CD14-positive monocyte (primary cell): Measurements from ENCODE around the gene ZNF771. TPM values are rescaled to one million over a fixed set of nuclear protein-coding genes. Genes with fewer than 3 reads are reported as not detected.
A peak's percentile ranks its signal among the peaks of the same experiment; 100 is the strongest.
"Not testable (repeated sequence)": the region's sequence is repeated elsewhere in the genome, so short reads cannot be mapped to it uniquely, and the experiment has no call there.

Experiments used
- DNase-seq, 3 donors: peaks; one replicate each; pipeline ENCODE4 v3.0.0-alpha.2; 2011 to 2022
- H2AFZ ChIP-seq: 2 replicates; pipeline ENCODE4 v1.6.0; 2012; ENCODE audit warnings: mild to moderate bottlenecking, low read depth, low read length, inconsistent platforms; ENCODE audit not compliant: insufficient read depth, poor library complexity, severe bottlenecking
- H3K27ac ChIP-seq, 2 donors: 1 replicate in 1 of 2; 2 replicates in 1 of 2; pipeline ENCODE4 v1.5.1; 2012 to 2013; ENCODE audit warnings: low read length in 2 of 2, control low read depth in 1 of 2, inconsistent platforms in 1 of 2, low read depth in 1 of 2, mild to moderate bottlenecking in 1 of 2
- H3K27me3 ChIP-seq, 2 donors: one replicate each; pipeline versions ENCODE4 v1.6.0 to v1.6.1; 2011 to 2013; ENCODE audit warnings: low read length in 2 of 2; ENCODE audit not compliant: control insufficient read depth in 2 of 2, insufficient read depth in 2 of 2
- H3K36me3 ChIP-seq, 2 donors: replicated peaks in 1 of 2; 1 replicate in 1 of 2; 2 replicates in 1 of 2; pipeline versions ENCODE4 v1.5.1 to v1.6.1; 2012 to 2013; ENCODE audit warnings: low read length in 2 of 2, control low read depth in 1 of 2, inconsistent platforms in 1 of 2, mild to moderate bottlenecking in 1 of 2; ENCODE audit not compliant: insufficient read depth in 2 of 2, control insufficient read depth in 1 of 2
- H3K4me1 ChIP-seq, 2 donors: 1 replicate in 1 of 2; 2 replicates in 1 of 2; pipeline versions ENCODE4 v1.5.1 to v1.6.1; 2012 to 2013; ENCODE audit warnings: low read length in 2 of 2, control low read depth in 1 of 2, inconsistent platforms in 1 of 2, mild to moderate bottlenecking in 1 of 2, moderate library complexity in 1 of 2; ENCODE audit not compliant: insufficient read depth in 2 of 2, control insufficient read depth in 1 of 2
- H3K4me2 ChIP-seq: replicated peaks from 2 replicates; pipeline ENCODE3; 2012; ENCODE audit warnings: low read length, moderate library complexity, mild to moderate bottlenecking; ENCODE audit not compliant: poor library complexity, severe bottlenecking; ENCODE audit errors: extremely low read depth
- H3K4me3 ChIP-seq, 3 experiments: fragments of 200-600 bp in 1 of 3; sonication (generic) in 1 of 3; replicated peaks in 1 of 3; 1 replicate in 2 of 3; 2 replicates in 1 of 3; pipeline ENCODE4 v1.5.1; 2011 to 2013; ENCODE audit warnings: low read length in 3 of 3, mild to moderate bottlenecking in 3 of 3, control low read depth in 2 of 3, low read depth in 2 of 3, inconsistent platforms in 1 of 3, moderate library complexity in 1 of 3
- H3K79me2 ChIP-seq: 2 replicates; pipeline ENCODE4 v1.6.0; 2012; ENCODE audit warnings: mild to moderate bottlenecking, control low read depth, inconsistent platforms, low read length, moderate library complexity; ENCODE audit not compliant: insufficient read depth
- H3K9ac ChIP-seq: 2 replicates; pipeline ENCODE4 v1.6.0; 2017; ENCODE audit warnings: low read length, mild to moderate bottlenecking; ENCODE audit not compliant: insufficient read depth, poor library complexity, severe bottlenecking
- H3K9me3 ChIP-seq, 2 donors: replicated peaks in 1 of 2; 1 replicate in 1 of 2; 2 replicates in 1 of 2; pipeline versions ENCODE4 v1.5.1 to v1.6.1; 2012 to 2013; ENCODE audit warnings: low read length in 2 of 2, control low read depth in 1 of 2; ENCODE audit not compliant: control insufficient read depth in 1 of 2, insufficient read depth in 1 of 2
- H4K20me1 ChIP-seq: 2 replicates; pipeline ENCODE4 v1.6.0; 2012; ENCODE audit warnings: mild to moderate bottlenecking, low read length, control low read depth, moderate library complexity; ENCODE audit not compliant: insufficient read depth
- H3K27ac Mint-ChIP-seq, 7 donors: one replicate each; pipeline ENCODE4 v1.8.0; 2020; ENCODE audit warnings: mild to moderate bottlenecking in 7 of 7, mixed read lengths in 7 of 7, moderate library complexity in 6 of 7, inconsistent platforms in 2 of 7
- H3K27me3 Mint-ChIP-seq, 3 donors: one replicate each; pipeline ENCODE4 v1.8.0; 2021 to 2022; ENCODE audit warnings: low read depth in 3 of 3, mild to moderate bottlenecking in 3 of 3, mixed read lengths in 3 of 3, moderate library complexity in 3 of 3, inconsistent platforms in 1 of 3
- H3K36me3 Mint-ChIP-seq, 2 donors: one replicate each; pipeline ENCODE4 v1.8.0; 2020; ENCODE audit warnings: mixed read lengths in 2 of 2, inconsistent platforms in 1 of 2, mild to moderate bottlenecking in 1 of 2
- H3K4me1 Mint-ChIP-seq: one replicate; pipeline ENCODE4 v1.8.0; 2020; ENCODE audit warnings: mild to moderate bottlenecking, mixed read lengths
- H3K4me3 Mint-ChIP-seq, 2 donors: one replicate each; pipeline ENCODE4 v1.8.0; 2020; ENCODE audit warnings: mild to moderate bottlenecking in 2 of 2, mixed read lengths in 2 of 2, moderate library complexity in 1 of 2
- H3K9me3 Mint-ChIP-seq, 7 donors: one replicate each; pipeline ENCODE4 v1.8.0; 2020 to 2022; ENCODE audit warnings: mixed read lengths in 7 of 7, mild to moderate bottlenecking in 6 of 7, moderate library complexity in 6 of 7, inconsistent platforms in 2 of 7
- WGBS: methylation state at CpG from one replicate; pipeline ENCODE4 v1.1.5; 2013; ENCODE audit warnings: missing lambda C conversion rate; ENCODE audit not compliant: insufficient coverage; 5-methylcytosine and 5-hydroxymethylcytosine counted together
- intact Hi-C, 2 donors: fragments of 100-400 bp; cut with micrococcal nuclease; formaldehyde crosslinking; loops; one replicate each; pipeline versions ENCODE4 v1.15.0 to v1.15.1; 2023
- polyA plus RNA-seq, 3 donors: library from polyadenylated mRNA; depleted of rRNA in 1 of 3; unstranded in 2 of 3; stranded (reverse) in 1 of 3; fragments of 300-500 nt in 2 of 3; fragments of >200 nt in 1 of 3; fragmentation: Illumina TruSeq in 2 of 3; gene quantifications; 1 replicate in 2 of 3; 2 replicates in 1 of 3; pipeline ENCODE4 v1.2.3, GENCODE V29; 2012 to 2021
- TF ChIP-seq, protein P1 (sequence below): fragments of 200-600 bp; IDR thresholded peaks from one replicate; pipeline ENCODE4 v1.8.0; 2022; ENCODE audit warnings: antibody characterized with exemption, mild to moderate bottlenecking

The ZNF771 gene
- polyA plus RNA-seq, 3 donors = 0.39 to 0.68 (median 0.51) TPM

DNA sequence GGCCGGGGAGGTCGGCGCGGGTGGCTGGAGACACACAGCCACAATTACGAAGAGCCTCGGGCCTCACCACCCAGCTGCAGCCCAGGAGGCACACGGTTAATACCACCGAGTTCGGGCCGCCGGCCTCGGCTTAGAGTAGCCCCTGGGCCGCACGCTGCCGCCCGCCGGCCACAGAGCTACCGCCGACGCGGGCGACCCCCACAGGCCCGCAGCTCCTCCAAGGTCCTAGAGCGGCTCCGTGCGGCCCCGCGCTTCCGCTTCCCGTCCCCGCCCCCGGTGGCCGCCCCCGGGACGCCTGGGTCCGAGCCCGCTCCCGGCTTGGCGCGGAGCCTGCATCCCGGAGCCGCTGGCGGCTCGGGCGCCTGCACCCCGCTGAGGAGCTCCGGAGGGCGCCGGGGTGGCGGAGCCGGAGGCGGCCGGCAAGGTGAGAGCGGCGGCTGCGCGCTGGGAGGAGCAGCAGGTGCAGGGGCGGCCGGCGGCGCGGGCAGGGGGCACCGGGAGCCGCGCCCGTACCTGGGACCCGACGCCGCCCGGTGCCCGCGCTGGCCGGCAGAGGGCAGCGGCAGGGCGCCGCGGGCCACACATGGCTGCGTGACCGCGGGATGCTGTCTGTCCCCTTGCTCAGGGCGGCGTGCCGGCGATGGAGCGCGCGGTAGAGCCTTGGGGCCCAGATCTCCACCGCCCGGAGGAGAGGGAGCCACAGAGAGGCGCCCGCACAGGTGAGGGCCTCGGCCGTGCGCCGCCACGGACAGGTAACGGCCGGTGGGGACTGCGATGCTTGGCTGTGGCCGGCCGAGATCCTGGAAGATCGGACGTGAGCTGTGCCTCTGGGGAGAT is 12.0 kb upstream of the ZNF771 start, which contains the start of gene ZNF48:
Gene ZNF48, plus strand, starts transcription at position 266 of the 837 bp plus-strand sequence. Its CDS starts 375 bp downstream, at position 641.
- peaks cover 28% of the 10 kb centered on the region for H3K4me1 Mint-ChIP-seq
- Histone ChIP-seq H3K79me2 (no peaks in the 10 kb centered on the region), H3K4me2 (peak within 1 kb of the TSS; percentile 79), H3K27me3 (no peaks in the 10 kb centered on the region), H3K4me1 (peaks cover 15 to 23% of the 10 kb centered on the region in 2 donors), H3K4me3 (peak within 1 kb of the TSS; percentile 42 to 80 (median 46)), H3K9ac (peak within 1 kb of the TSS; percentile 62), H2AFZ (peak within 1 kb of the TSS; percentile 90), H3K9me3 (no peaks in the 10 kb centered on the region), H3K27ac (no peak within 1 kb of the TSS), H3K36me3 (no peaks in the 10 kb centered on the region), H4K20me1 (no peaks in the 10 kb centered on the region)
- peaks cover 7 to 34% (median 12%) of the 10 kb centered on the region in 3 donors for H3K27me3 Mint-ChIP-seq
- H3K9me3 Mint-ChIP-seq = no peaks in the 10 kb centered on the region
- TF ChIP-seq, protein P1, sequence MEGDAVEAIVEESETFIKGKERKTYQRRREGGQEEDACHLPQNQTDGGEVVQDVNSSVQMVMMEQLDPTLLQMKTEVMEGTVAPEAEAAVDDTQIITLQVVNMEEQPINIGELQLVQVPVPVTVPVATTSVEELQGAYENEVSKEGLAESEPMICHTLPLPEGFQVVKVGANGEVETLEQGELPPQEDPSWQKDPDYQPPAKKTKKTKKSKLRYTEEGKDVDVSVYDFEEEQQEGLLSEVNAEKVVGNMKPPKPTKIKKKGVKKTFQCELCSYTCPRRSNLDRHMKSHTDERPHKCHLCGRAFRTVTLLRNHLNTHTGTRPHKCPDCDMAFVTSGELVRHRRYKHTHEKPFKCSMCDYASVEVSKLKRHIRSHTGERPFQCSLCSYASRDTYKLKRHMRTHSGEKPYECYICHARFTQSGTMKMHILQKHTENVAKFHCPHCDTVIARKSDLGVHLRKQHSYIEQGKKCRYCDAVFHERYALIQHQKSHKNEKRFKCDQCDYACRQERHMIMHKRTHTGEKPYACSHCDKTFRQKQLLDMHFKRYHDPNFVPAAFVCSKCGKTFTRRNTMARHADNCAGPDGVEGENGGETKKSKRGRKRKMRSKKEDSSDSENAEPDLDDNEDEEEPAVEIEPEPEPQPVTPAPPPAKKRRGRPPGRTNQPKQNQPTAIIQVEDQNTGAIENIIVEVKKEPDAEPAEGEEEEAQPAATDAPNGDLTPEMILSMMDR = peak; percentile 73
- DNase-seq = peak; percentile 46 to 51 (median 48)
- H3K36me3 Mint-ChIP-seq = peaks cover 5 to 13% of the 10 kb centered on the region in 2 donors
- peak within 1 kb of the TSS in 3 of 7 donors; percentile 20 to 68 (median 33) for H3K27ac Mint-ChIP-seq
- peak within 1 kb of the TSS; percentile 84 to 91 for H3K4me3 Mint-ChIP-seq
- under 1% methylated on average over 91 of the region's 103 CpGs for WGBS
- intact Hi-C loops = loop anchor here in 1 of 2 donors (2.0 kb wide), 1 partner anchor 15 kb away; no protein-coding TSS in a partner anchor

DNA sequence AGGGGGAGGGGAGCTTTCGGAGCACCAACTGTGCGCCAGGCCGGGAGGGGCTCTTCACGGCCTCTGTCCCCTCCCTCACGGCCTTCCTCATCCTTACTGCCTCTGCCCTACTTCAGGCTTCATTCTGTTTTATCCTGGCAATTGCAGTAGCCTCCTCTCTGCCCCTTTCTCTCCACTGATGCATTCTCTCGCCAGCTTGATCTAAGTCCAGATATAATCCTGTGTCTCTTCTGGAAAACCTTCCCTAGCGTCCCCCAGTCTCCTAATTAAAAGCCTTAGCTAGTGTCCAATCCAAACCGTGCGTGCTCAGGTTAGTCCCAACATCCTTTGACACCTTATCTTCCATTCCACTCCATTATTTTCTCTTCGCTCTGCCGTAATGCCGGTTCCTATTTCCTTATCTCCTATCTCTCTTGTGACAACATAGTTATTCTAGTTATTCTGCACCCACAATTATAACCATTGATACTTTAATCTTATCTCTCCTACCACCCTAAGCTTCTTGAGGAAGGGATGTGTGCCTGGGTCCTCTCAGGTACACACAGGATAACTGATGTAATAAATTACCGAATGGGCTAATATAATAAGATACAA is 11.3 kb upstream of the ZNF771 start:
- peaks cover 7 to 30% (median 12%) of the 10 kb centered on the region in 3 donors for H3K27me3 Mint-ChIP-seq
- no peaks in the 10 kb centered on the region for H3K9me3 ChIP-seq
- peak overlapping the region; percentile 62 for H3K9ac ChIP-seq
- no peak for DNase-seq
- H4K20me1 ChIP-seq = no peaks in the 10 kb centered on the region
- H3K36me3 ChIP-seq = no peaks in the 10 kb centered on the region
- 8% methylated on average over 8 of the region's 13 CpGs for WGBS
- H3K4me1 ChIP-seq = peaks cover 21 to 30% of the 10 kb centered on the region in 2 donors
- peak overlapping the region; percentile 84 to 90 for H3K4me3 Mint-ChIP-seq
- peaks cover 32% of the 10 kb centered on the region for H3K4me1 Mint-ChIP-seq
- intact Hi-C loops = loop anchor here in 1 of 2 donors (2.0 kb wide), 1 partner anchor 15 kb away; no protein-coding TSS in a partner anchor
- peak overlapping the region; percentile 79 for H3K4me2 ChIP-seq
- peak overlapping the region in 2 of 7 donors; percentile 31 to 33 for H3K27ac Mint-ChIP-seq
- H3K9me3 Mint-ChIP-seq = no peaks in the 10 kb centered on the region
- H3K79me2 ChIP-seq = no peaks in the 10 kb centered on the region
- H2AFZ ChIP-seq = peak overlapping the region; percentile 90
- TF ChIP-seq, protein P1 = no peak
- no peak overlapping the region for H3K27ac ChIP-seq
- H3K36me3 Mint-ChIP-seq = peaks cover 5 to 13% of the 10 kb centered on the region in 2 donors
- no peaks in the 10 kb centered on the region for H3K27me3 ChIP-seq
- peak overlapping the region; percentile 42 to 80 (median 46) for H3K4me3 ChIP-seq

DNA sequence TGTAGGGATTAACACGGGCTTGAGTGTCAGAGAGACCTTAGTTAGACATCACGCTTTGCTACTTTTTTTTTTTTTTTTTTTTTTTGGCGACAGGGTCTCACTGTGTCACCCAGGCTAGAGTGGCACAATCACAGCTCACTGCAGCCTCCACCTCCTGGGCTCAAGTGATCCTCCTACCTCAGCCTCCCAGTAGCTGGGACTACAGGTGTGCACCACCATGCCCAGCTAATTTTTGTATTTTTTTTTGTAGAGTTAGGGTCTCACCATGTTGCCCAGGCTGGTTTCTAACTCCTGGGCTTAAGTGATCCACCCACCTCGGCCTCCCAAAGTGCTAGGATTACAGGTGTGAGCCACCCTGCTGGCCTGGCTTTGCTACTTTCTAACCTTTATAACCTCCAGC is 10.8 kb upstream of the ZNF771 start:
- H3K36me3 ChIP-seq, H3K79me2 ChIP-seq, intact Hi-C loops, H3K27ac Mint-ChIP-seq, H3K9ac ChIP-seq, H3K27ac ChIP-seq, DNase-seq, H3K9me3 Mint-ChIP-seq, H3K4me3 ChIP-seq, H3K27me3 ChIP-seq, H2AFZ ChIP-seq, H4K20me1 ChIP-seq, H3K9me3 ChIP-seq: not testable (repeated sequence)
- peaks cover 5 to 13% of the 10 kb centered on the region in 2 donors for H3K36me3 Mint-ChIP-seq
- H3K4me2 ChIP-seq = peak overlapping the region; percentile 79
- H3K4me1 ChIP-seq = peaks cover 21 to 31% of the 10 kb centered on the region in 2 donors
- peaks cover 36% of the 10 kb centered on the region for H3K4me1 Mint-ChIP-seq
- 100% methylated on average over 1 of the region's 4 CpGs for WGBS
- H3K4me3 Mint-ChIP-seq = peak overlapping the region in 1 of 2 donors; percentile 84
- H3K27me3 Mint-ChIP-seq = peaks cover 7 to 28% (median 11%) of the 10 kb centered on the region in 3 donors
